Measurements from ENCODE around the gene RGL2. TPM values are rescaled to one million over a fixed set of nuclear protein-coding genes. Genes with fewer than 3 reads are reported as not detected.
A peak's percentile ranks its signal among the peaks of the same experiment; 100 is the strongest.

Gene RGL2
- total and polyA plus RNA-seq, 2 of the 4 experiments (the other 2 are of a cell fraction), result 4.1 to 26.9 TPM

DNA sequence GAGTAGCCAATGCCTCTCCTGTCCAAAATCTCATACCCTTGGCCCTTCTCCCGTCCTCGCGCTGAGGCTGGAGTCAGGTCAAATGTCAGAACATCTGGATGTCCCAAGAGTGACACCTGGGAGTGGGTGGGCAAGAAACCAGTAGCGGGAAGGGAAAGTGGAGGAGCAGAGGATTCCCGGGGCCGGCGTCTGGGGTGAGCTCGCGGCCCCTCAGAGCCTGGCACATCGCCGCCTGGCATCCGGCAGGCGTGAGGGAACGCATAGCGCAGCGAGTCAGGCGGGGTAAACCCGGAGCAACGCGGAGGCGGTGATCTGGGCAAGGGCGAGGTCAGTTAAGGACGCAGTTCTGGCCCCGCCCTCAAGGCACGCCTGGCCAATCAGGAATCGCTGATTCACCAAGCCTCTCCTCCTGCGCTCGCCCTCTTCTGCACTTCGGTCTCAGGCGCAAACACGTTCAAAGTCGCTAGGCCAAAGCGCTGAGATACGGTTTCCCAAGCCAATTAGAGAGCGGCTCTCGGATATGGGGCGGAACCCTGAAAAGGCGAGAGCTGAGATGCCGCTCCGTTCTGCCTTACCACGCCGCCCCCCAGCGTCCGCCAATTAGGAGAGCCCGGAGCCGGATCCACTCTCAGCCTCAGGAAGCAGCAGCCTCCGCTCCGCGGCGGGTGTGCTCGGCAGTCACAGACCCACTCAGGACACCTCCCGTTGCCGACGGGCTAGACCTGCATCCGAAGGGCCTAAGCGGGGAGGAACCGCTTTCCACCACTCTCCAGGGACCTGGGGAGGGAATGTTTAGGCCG, 49.6 kb downstream of the RGL2 start:
- Histone ChIP-seq H4K20me1 (ENCODE audit: insufficient read depth, low read length) (peaks cover 3% of the 10 kb centered on the region; the same call in 1 of the 2 replicates), H3K23ac (ENCODE audit: low read depth, low read length) (peak overlapping the region; percentile 95), H3K14ac (replicated peaks; ENCODE audit: low read depth, low read length) (peak overlapping the region; percentile 96), H2AFZ (replicated peaks; ENCODE audit: low read length, poor library complexity) (peak overlapping the region; percentile 94), H2AK9ac (replicated peaks; ENCODE audit: low read depth, low read length, poor library complexity) (peak overlapping the region; percentile 97), H3K56ac (ENCODE audit: extremely low read depth, insufficient read depth, low read length) (peak overlapping the region; percentile 88), H3K9me3 (ENCODE audit: control insufficient read depth, insufficient read depth, low read length) (no peaks in the 10 kb centered on the region), H4K5ac (ENCODE audit: low read depth, low read length) (peak overlapping the region; percentile 89), H2BK5ac (ENCODE audit: low read depth, low read length, poor library complexity, severe bottlenecking) (peak overlapping the region; percentile 92), H2BK15ac (ENCODE audit: low read depth, low read length) (peak overlapping the region; percentile 64; the same call in 1 of the 3 replicates), H3K9ac (ENCODE audit: low read depth, low read length) (peak overlapping the region; percentile 93), H3K27me3 (ENCODE audit: control insufficient read depth, insufficient read depth, low read length) (no peaks in the 10 kb centered on the region), H3K36me3 (ENCODE audit: control insufficient read depth, insufficient read depth, low read length) (peaks cover 8% of the 10 kb centered on the region; the same call in 1 of the 2 replicates), H2AK5ac (ENCODE audit: low read depth, low read length) (peak overlapping the region; percentile 97), H3K27ac (ENCODE audit: insufficient read depth, low read length) (peak overlapping the region; percentile 95), H3K4ac (ENCODE audit: low read depth, low read length) (peak overlapping the region; percentile 97), H2BK20ac (ENCODE audit: low read depth, low read length) (peak overlapping the region; percentile 64; the same call in 1 of the 2 replicates), H3K79me1 (ENCODE audit: low read depth in 1 of 2, low read length in 2 of 2) (peaks cover 0 to 24% of the 10 kb centered on the region in 2 experiments; a peak in 2 of 4 replicates), H4K8ac (ENCODE audit: low read depth in 2 of 2, low read length in 2 of 2) (peak overlapping the region; percentile 74 to 96), H4K91ac (ENCODE audit: insufficient read depth, low read depth, low read length) (peak overlapping the region; percentile 91), H3K9me1 (ENCODE audit: insufficient read depth, low read length) (peaks cover 11% of the 10 kb centered on the region), H3K4me3 (ENCODE audit: insufficient read depth, low read depth, low read length) (peak overlapping the region; percentile 64), H3K4me1 (ENCODE audit: control insufficient read depth, insufficient read depth, low read length) (peaks cover 12% of the 10 kb centered on the region), H3K18ac (ENCODE audit: low read depth, low read length) (peak overlapping the region; percentile 87), H2BK120ac (ENCODE audit: low read depth, low read length) (peak overlapping the region; percentile 83), H3K4me2 (ENCODE audit: low read depth, low read length) (peak overlapping the region; percentile 90)
- DNase-seq, result peak; percentile 99
- peak; percentile 66; the same call in 1 of the 2 replicates for TF ChIP-seq MXI1 (IDR thresholded peaks at IDR 0.05; ENCODE audit: borderline replicate concordance, low read depth, low read length)
- TF ChIP-seq CEBPB (IDR thresholded peaks at IDR 0.05; ENCODE audit: low read depth, low read length), result no peak
- TF ChIP-seq CHD1 (IDR thresholded peaks at IDR 0.05; ENCODE audit: low read depth, low read length), result no peak
- TF ChIP-seq RAD21 (IDR thresholded peaks at IDR 0.05; ENCODE audit: low read length), result no peak
- no peak for TF ChIP-seq RCOR1 (IDR thresholded peaks at IDR 0.05; ENCODE audit: insufficient replicate concordance, low read length)
- no peak; the same call in 1 of the 2 replicates for TF ChIP-seq BHLHE40 (IDR thresholded peaks at IDR 0.05; ENCODE audit: low read depth, low read length)
- no peak; the same call in 1 of the 2 replicates for TF ChIP-seq FOS (IDR thresholded peaks at IDR 0.05; ENCODE audit: low read depth, low read length)
- TF ChIP-seq, protein P1, sequence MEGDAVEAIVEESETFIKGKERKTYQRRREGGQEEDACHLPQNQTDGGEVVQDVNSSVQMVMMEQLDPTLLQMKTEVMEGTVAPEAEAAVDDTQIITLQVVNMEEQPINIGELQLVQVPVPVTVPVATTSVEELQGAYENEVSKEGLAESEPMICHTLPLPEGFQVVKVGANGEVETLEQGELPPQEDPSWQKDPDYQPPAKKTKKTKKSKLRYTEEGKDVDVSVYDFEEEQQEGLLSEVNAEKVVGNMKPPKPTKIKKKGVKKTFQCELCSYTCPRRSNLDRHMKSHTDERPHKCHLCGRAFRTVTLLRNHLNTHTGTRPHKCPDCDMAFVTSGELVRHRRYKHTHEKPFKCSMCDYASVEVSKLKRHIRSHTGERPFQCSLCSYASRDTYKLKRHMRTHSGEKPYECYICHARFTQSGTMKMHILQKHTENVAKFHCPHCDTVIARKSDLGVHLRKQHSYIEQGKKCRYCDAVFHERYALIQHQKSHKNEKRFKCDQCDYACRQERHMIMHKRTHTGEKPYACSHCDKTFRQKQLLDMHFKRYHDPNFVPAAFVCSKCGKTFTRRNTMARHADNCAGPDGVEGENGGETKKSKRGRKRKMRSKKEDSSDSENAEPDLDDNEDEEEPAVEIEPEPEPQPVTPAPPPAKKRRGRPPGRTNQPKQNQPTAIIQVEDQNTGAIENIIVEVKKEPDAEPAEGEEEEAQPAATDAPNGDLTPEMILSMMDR (conservative IDR thresholded peaks at IDR 0.05; ENCODE audit: low read depth, low read length), result 0 out of 2 replicates have a peak, but pooled peaks have one; percentile 20
- TF ChIP-seq POLR2A (IDR thresholded peaks at IDR 0.05; ENCODE audit: low read depth, low read length), result peak; percentile 88
- TF ChIP-seq MAFK (IDR thresholded peaks at IDR 0.05; ENCODE audit: low read depth, low read length), result peak; percentile 58
- peak; percentile 56; the same call in 1 of the 2 replicates for TF ChIP-seq MAZ (IDR thresholded peaks at IDR 0.05; ENCODE audit: borderline replicate concordance, low read depth, low read length)
- peak; percentile 31; the same call in 1 of the 2 replicates for TF ChIP-seq NFE2L2 (IDR thresholded peaks at IDR 0.05; ENCODE audit: low read depth, low read length)
- ChIA-PET CTCF (interaction anchor here (0.6 to 1.4 kb wide), 8 partner anchors 14 to 233 kb away, joined by 3 to 6 read pairs (median 3); no protein-coding TSS in a partner anchor), POLR2A (ENCODE audit: unreplicated experiment) (interaction anchor here (0.6 kb wide), 1 partner anchor 96 kb away, joined by 8 read pairs; no protein-coding TSS in a partner anchor)
- 1% methylated on average over 22 of the region's 58 CpGs; no CpG with 5 or more reads in 1 of the 2 experiments for WGBS, 2 experiments (ENCODE audit: extremely low coverage in 2 of 2, insufficient read length in 1 of 2)
- dilution Hi-C loops (cut with HindIII; ENCODE audit: low sequenced_read_pairs, unreplicated experiment) (no loop called here), intact Hi-C loops (cut with micrococcal nuclease) (loop anchor here (1.0 to 5.0 kb wide), 7 partner anchors 48 to 362 kb away; partner anchors contain the start of genes RXRB and SLC39A7), in situ Hi-C loops (cut with MboI; ENCODE audit: low sequenced_read_pairs) (loop anchor here (5.0 to 10.0 kb wide), 3 partner anchors 87 to 232 kb away; no protein-coding TSS in a partner anchor)
- no TSS peak for BruUV-seq (replicated peaks)
- peak; percentile 87 for ATAC-seq (ENCODE audit: low read depth)

Data from IMR-90 (cell line).